Type B pancreatic cell (in vitro differentiated cells): Measurements from ENCODE around the gene ERC1. TPM values are rescaled to one million over a fixed set of nuclear protein-coding genes. Genes with fewer than 3 reads are reported as not detected.
A peak's percentile ranks its signal among the peaks of the same experiment; 100 is the strongest.

Experiments
- DNase-seq: peaks from one replicate; pipeline ENCODE4 v3.0.0; 2021; ENCODE audit warnings: mixed read lengths; ENCODE audit not compliant: unreplicated experiment; ENCODE audit errors: extremely low spot score
- H3K27ac Mint-ChIP-seq: 2 replicates; pipeline ENCODE4 v1.8.0; 2021; ENCODE audit warnings: mild to moderate bottlenecking, mixed read lengths
- H3K27me3 Mint-ChIP-seq: 2 replicates; pipeline ENCODE4 v1.8.0; 2021; ENCODE audit warnings: mixed read lengths
- H3K36me3 Mint-ChIP-seq: 2 replicates; pipeline ENCODE4 v1.8.0; 2021; ENCODE audit warnings: mixed read lengths
- H3K4me1 Mint-ChIP-seq: one replicate; pipeline ENCODE4 v1.8.0; 2021; ENCODE audit warnings: mixed read lengths; ENCODE audit not compliant: unreplicated experiment
- H3K4me3 Mint-ChIP-seq: 2 replicates; pipeline ENCODE4 v1.8.0; 2021; ENCODE audit warnings: mild to moderate bottlenecking, mixed read lengths
- H3K9me3 Mint-ChIP-seq: 2 replicates; pipeline ENCODE4 v1.8.0; 2021; ENCODE audit warnings: mixed read lengths
- CTCF ChIP-seq: fragments of 200-600 bp; sonication (generic); conservative IDR thresholded peaks from 2 replicates; pipeline ENCODE4 v1.5.0; 2021; ENCODE audit warnings: antibody characterized with exemption, mild to moderate bottlenecking
- total RNA-seq: library from RNA; stranded (reverse); gene quantifications from 2 replicates; pipeline ENCODE4 v1.2.1, GENCODE V29; 2021; ENCODE audit warnings: low replicate concordance

ERC1 gene
- total RNA-seq, 1 donor from 2014 or later: 62.8 TPM

- H3K27ac Mint-ChIP-seq: peak overlapping the region; percentile 32
- H3K9me3 Mint-ChIP-seq: peaks cover 9% of the 10 kb centered on the region
- TF ChIP-seq CTCF: peak; percentile 74
- H3K4me1 Mint-ChIP-seq: peaks cover 4% of the 10 kb centered on the region
- peaks cover 20% of the 10 kb centered on the region for H3K27me3 Mint-ChIP-seq
- DNase-seq: no peak
- H3K4me3 Mint-ChIP-seq: peak overlapping the region; percentile 13
- H3K36me3 Mint-ChIP-seq: peaks cover 18% of the 10 kb centered on the region
Observed at GRCh38 chr12:1517007-1517406, 526.0 kb downstream of the ERC1 start.

- peaks cover 9% of the 10 kb centered on the region for H3K9me3 Mint-ChIP-seq
- TF ChIP-seq CTCF: no peak
- H3K36me3 Mint-ChIP-seq: peaks cover 15% of the 10 kb centered on the region
- no peak overlapping the region for H3K27ac Mint-ChIP-seq
- H3K27me3 Mint-ChIP-seq: peaks cover 16% of the 10 kb centered on the region
- H3K4me3 Mint-ChIP-seq: no peak overlapping the region
- peaks cover 4% of the 10 kb centered on the region for H3K4me1 Mint-ChIP-seq
- DNase-seq: no peak
Observed at GRCh38 chr12:1517734-1518525, 526.9 kb downstream of the ERC1 start.

- peaks cover 5% of the 10 kb centered on the region for H3K9me3 Mint-ChIP-seq
- no peak for TF ChIP-seq CTCF
- no peak for DNase-seq
- peaks cover 11% of the 10 kb centered on the region for H3K36me3 Mint-ChIP-seq
- H3K27ac Mint-ChIP-seq: peak overlapping the region; percentile 42
- H3K4me1 Mint-ChIP-seq: peaks cover 8% of the 10 kb centered on the region
- peaks cover 20% of the 10 kb centered on the region for H3K27me3 Mint-ChIP-seq
- H3K4me3 Mint-ChIP-seq: no peak overlapping the region
Observed at GRCh38 chr12:1518591-1519516, 527.8 kb downstream of the ERC1 start.

- H3K27ac Mint-ChIP-seq: no peak overlapping the region
- DNase-seq: no peak
- TF ChIP-seq CTCF: no peak
- H3K36me3 Mint-ChIP-seq: peaks cover 10% of the 10 kb centered on the region
- peaks cover 28% of the 10 kb centered on the region for H3K27me3 Mint-ChIP-seq
- H3K4me3 Mint-ChIP-seq: no peak overlapping the region
- H3K9me3 Mint-ChIP-seq: peaks cover 5% of the 10 kb centered on the region
- H3K4me1 Mint-ChIP-seq: peaks cover 11% of the 10 kb centered on the region
Observed at GRCh38 chr12:1519642-1520041, 528.6 kb downstream of the ERC1 start.

GRCh38 chr12:1523046-1523445, 532.0 kb downstream of the ERC1 start:
- Mint-ChIP-seq H3K36me3 (peaks cover 8% of the 10 kb centered on the region), H3K27ac (no peak overlapping the region), H3K4me1 (peaks cover 11% of the 10 kb centered on the region), H3K9me3 (no peaks in the 10 kb centered on the region), H3K27me3 (peaks cover 43% of the 10 kb centered on the region), H3K4me3 (no peak overlapping the region)
- no peak for TF ChIP-seq CTCF
- no peak for DNase-seq
